Smooth muscle cell of the brain vasculature (primary cell): Measurements from ENCODE around the gene MAML3.

Experiments
- DNase-seq: peaks from one replicate; pipeline ENCODE4 v3.0.0-alpha.2; 2012; ENCODE audit warnings: low read depth, low spot score

Gene MAML3

GRCh38 chr4:140153718-140154571 lies at the start of gene MAML3:
MAML3 (minus strand) TSS chr4:140154184; CDS start chr4:140153327, 857 bp downstream.
- peak; percentile 84 for DNase-seq

DNA sequence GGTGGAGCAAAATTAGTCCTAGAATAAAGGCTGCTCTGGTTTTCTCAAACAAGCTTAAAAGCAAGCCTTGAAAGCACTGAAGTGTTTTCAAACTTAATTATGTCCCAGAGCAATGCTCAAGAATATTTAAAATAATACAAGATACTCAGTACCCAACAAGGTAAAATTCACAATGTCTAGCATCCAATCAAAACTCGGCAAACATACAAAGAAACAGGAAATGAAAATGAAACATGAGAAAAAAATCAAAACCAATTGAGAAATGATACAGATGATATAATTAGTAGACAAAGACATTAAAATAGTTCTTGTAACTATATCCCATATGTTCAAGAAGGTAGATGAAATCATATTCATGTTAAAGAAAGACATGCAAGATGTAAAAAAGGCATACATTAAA lies 45.0 kb upstream of the MAML3 start:
- no peak for DNase-seq

DNA sequence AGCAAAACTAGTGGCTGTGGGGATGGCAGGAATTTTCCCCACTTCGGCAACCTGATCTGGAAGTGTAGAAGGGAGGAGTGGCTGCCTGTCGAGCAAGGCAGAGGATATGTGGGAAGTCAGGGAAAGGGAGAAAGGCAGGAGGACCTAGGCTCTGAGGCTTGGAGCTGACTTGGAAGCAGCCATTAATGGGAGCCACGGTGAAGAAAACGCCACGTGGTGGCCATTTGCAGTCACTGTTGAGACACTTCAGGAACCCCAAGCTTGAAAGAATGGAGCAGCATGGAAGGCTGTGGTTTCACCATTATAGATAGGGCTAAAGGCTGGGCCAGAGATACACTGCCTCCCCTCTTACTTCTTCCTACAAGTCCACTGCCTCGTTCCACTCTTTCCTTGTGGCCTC lies 41.8 kb upstream of the MAML3 start:
- no peak for DNase-seq

DNA sequence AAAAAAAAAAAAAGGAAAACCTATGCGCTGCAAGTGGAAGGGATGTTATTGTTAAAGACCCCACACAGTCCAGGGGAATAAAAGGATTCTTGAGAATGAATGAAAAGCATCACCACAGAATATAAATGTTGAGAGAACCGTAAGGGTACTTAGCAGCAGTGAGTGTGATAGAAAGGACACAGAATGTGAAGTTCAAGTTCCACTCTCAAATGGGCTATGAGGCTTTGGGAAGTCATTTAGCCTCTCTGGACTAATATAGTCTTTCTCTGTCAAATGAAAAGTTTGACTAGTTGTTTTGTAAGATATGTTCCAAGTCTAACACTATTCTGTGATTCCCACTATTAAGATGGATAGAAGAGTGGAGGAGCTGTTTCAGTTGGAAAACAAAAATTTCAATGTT lies 35.8 kb upstream of the MAML3 start:
- DNase-seq: no peak

- peak; percentile 10 for DNase-seq
Observed at GRCh38 chr4:140188975-140189374, 35.0 kb upstream of the MAML3 start.

DNA sequence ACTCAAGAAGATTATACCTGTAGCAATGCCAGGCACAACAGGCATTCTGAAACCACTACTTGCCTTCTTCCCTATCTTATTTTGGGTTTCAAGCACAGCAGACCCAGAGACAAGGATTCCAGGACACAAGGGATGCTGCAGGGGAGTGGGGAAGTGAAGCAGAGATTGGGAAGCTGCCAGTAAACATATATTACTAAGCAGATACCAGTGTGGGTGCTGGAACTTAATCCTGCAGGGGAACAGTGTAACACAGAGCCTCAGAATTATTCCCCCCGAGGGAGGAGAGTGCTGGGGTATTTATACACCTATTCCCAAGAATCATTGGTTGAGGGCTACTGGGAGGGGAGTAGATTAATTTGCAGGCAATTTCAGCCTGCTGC lies 33.3 kb upstream of the MAML3 start:
- DNase-seq: no peak

- DNase-seq: no peak
Observed at GRCh38 chr4:140186651-140187315, 32.8 kb upstream of the MAML3 start.

GRCh38 chr4:140186082-140186438 lies 32.1 kb upstream of the MAML3 start:
- DNase-seq: no peak

DNA sequence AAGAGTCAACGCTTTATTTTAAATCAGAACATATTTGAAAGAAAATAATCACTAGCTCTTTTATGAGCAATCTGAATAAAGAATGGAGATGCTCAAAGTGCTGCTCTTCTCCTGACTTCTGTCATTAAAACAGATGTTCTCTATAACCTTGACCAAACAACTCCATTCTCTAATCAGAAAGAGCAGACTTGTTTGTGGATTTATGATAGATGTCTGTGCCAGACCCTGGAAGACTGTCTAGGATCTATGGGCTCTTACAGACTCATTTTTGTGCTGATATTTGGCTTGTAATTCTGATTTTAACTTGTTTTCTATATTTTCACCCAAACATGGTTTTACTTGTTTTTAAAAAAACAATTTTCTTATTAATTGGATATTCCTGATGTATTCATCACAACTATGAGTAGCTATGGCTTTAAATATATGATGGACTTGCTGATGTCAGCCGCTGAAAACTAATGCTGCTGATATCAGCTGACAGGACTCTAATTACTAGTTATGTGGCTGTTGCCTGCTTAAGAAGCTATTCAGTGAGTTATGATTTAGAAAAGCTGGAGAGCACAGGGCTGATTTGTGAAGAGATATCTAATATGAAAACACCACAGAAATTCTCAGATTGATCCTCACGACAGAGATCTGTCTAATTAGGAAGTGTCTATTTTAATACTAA lies 31.6 kb upstream of the MAML3 start:
- DNase-seq: no peak

DNA sequence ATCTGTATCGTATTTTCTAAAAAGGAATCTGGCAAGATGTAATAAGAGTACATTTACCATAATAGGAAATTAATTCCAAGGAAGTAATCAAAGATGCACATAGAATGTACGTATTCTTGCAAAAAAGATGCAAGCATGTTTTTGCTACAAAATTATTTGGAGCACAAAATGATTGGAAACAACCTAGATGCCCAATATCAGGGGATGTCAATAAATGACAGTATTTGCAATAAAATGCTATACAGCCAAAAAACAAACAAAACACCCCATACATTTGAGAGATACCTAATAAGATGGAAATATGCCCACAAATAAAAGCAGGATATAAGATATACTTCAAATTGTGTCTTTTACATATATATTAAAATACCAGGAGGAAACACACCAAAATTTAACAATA lies 29.3 kb upstream of the MAML3 start:
- no peak for DNase-seq

GRCh38 chr4:140180577-140180976 lies 26.6 kb upstream of the MAML3 start:
- DNase-seq: no peak

- DNase-seq: no peak
Observed at GRCh38 chr4:140176735-140177134, 22.8 kb upstream of the MAML3 start.

DNA sequence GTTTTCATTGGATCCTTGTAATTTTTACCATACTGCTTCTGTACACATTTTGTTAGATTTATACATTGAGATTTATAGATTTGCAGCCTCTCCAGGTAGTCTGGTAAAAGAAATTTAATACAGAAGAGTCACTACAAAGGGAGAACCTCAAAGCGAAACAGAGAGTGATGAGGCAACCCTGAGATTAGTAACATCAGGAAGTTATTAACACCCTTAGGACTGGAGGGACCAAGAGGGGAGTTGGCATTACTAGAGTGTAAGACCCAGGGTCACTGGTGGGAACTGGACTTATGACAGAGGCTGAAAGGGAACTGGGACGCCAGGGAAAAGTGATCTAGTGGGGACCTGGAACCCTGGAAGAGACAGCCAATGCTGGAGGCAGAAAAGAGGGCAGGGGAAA lies 20.6 kb upstream of the MAML3 start:
- DNase-seq: no peak

- no peak for DNase-seq
Observed at GRCh38 chr4:140172960-140173359, 19.0 kb upstream of the MAML3 start.

GRCh38 chr4:140170299-140170698 lies 16.3 kb upstream of the MAML3 start:
- DNase-seq: no peak

GRCh38 chr4:140168936-140169335 lies 15.0 kb upstream of the MAML3 start:
- no peak for DNase-seq

DNA sequence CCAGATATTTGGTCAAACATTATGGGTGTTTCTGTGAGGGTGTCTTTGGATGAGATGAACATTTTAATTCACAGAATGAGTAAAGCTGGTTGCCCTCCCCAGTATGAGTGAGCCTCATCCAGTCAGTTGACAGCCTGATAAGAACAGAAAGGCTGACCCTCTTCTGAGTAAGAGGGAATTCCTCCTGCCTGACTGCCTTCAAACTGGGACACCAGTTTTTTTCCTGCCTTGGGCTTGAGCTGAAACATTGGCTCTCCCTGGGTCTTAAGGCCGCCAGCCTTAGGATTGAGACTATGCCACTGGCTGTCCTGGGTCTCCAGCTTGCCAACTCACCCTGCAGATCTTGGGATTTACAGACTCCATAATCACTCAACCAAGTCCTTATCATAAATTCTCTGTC lies 14.5 kb upstream of the MAML3 start:
- DNase-seq: no peak

DNA sequence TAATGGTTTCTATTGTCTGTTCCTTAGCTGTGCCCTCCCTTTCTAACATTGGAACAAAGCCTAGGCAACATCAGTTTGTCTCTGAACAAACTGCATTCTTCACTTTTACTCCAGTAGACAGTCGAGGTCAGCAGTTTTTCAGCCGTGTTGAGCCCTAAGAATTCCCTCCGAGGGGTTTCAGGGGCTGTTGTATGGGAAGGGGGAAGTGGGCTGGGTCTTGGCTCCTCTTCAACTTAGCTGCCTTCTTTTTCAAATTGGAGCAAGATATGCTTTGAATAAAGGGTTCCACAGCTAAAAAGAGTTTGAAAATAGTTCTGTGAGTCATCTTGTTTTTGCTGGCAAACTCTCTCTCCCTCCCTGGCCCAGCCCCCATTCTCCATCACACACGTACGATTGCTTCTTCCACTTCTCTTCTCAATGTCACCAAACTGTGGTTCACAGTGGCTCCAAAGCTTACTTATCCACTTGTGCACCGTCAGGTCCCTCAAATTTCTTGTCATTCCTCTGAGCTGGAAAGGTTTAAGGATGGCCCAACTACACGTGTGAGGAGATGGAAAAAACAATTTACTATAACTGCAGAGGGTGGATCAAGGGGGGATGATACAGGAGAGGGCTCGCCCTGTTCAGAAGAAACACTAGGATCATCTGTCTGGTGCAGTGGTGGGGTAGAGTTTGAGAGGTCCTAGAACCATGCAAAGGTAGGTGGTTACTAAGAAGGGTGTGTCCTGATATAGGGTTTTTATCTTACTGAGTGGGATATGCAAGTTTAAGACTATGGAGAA lies 9.2 kb upstream of the MAML3 start:
- no peak for DNase-seq

GRCh38 chr4:140162596-140162995 lies 8.6 kb upstream of the MAML3 start:
- no peak for DNase-seq

DNA sequence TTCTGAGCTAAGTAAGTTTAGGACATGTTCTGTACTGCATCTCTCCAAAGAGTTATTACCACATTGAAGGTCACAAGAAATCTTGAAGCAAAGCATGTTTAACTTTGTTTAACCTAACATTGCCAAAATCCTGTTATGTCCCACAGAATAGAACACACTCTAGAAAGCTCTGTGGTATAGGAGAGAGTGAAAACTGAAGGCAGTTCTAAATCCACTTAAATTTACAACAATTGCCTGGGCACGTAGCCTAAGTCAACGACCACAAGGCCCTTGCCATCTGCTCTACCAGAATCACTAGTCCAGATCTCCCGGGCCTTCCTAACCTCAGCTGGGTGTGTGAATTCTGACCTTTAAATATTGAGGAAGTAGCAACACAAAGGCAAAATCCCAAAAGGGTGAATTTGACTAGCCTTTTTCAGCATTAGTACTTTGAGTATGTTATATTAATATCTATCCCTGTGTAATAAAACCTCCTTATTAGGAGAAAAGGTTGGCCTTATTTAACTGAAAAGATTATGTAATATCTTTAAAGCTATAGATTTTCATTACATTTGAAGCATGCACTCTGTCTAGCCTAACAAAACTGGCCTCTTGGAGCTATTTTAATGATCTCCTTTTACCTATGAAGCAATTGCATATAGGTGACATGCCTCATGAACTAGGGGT lies 4.5 kb upstream of the MAML3 start:
- no peak for DNase-seq

- no peak for DNase-seq
Observed at GRCh38 chr4:140157341-140157740, 3.4 kb upstream of the MAML3 start.
